HL-60 (cell line): ENCODE data around the gene RSPH6A.

Source experiments
- GABPA ChIP-seq: IDR thresholded peaks from 2 replicates; pipeline ENCODE4 v1.6.1; 2012; ENCODE audit warnings: low read depth
- POLR2AphosphoS5 ChIP-seq: IDR thresholded peaks from 2 replicates; pipeline ENCODE4 v1.6.1; 2012; ENCODE audit warnings: low read depth
- TF ChIP-seq, protein P1 (sequence below): IDR thresholded peaks from one replicate; pipeline ENCODE4 v1.5.1; 2011; ENCODE audit warnings: low read length, control low read depth, inconsistent platforms; ENCODE audit not compliant: insufficient read depth
- TF ChIP-seq, protein P2 (sequence below): IDR thresholded peaks from 2 replicates; pipeline ENCODE4 v1.6.1; 2012; ENCODE audit warnings: low read depth; ENCODE audit not compliant: insufficient replicate concordance

DNA sequence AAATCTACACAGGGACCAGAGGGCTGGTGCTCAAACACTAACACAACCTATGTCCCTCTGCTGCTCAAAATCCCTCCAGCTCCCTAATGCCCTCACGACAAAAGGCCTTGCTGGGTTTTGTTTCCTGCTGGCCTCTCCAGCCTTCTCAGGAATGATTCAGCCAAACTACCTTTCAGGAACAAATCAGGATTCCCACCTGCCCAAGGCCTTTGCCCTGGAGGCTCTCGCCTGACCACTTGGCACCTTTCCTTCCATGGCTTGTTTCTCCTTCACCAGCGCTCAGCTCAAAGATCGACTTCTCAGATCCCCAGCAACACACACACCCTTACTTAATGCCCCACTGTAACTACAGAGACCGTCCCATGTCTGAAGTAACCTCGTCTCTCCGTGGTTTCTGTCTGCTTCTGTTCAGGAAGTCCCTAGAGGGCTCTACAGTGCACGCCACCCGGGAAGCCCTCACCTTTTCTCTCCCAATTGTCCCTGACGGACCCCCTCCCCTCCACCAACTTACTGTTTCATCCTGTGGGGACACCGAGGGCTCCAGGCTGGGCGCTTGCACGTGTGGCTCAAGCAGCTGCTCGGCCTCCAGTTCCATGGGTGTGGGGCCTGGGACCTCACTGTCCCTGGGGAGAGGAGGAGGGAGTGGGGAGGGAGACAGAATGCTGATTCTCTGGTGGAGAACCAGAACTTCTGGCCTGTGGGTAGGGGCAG is 42.8 kb downstream of the RSPH6A start:
- TF ChIP-seq POLR2AphosphoS5 (no peak), GABPA (no peak)
- TF ChIP-seq, protein P1, sequence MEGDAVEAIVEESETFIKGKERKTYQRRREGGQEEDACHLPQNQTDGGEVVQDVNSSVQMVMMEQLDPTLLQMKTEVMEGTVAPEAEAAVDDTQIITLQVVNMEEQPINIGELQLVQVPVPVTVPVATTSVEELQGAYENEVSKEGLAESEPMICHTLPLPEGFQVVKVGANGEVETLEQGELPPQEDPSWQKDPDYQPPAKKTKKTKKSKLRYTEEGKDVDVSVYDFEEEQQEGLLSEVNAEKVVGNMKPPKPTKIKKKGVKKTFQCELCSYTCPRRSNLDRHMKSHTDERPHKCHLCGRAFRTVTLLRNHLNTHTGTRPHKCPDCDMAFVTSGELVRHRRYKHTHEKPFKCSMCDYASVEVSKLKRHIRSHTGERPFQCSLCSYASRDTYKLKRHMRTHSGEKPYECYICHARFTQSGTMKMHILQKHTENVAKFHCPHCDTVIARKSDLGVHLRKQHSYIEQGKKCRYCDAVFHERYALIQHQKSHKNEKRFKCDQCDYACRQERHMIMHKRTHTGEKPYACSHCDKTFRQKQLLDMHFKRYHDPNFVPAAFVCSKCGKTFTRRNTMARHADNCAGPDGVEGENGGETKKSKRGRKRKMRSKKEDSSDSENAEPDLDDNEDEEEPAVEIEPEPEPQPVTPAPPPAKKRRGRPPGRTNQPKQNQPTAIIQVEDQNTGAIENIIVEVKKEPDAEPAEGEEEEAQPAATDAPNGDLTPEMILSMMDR = no peak
- TF ChIP-seq, protein P2, sequence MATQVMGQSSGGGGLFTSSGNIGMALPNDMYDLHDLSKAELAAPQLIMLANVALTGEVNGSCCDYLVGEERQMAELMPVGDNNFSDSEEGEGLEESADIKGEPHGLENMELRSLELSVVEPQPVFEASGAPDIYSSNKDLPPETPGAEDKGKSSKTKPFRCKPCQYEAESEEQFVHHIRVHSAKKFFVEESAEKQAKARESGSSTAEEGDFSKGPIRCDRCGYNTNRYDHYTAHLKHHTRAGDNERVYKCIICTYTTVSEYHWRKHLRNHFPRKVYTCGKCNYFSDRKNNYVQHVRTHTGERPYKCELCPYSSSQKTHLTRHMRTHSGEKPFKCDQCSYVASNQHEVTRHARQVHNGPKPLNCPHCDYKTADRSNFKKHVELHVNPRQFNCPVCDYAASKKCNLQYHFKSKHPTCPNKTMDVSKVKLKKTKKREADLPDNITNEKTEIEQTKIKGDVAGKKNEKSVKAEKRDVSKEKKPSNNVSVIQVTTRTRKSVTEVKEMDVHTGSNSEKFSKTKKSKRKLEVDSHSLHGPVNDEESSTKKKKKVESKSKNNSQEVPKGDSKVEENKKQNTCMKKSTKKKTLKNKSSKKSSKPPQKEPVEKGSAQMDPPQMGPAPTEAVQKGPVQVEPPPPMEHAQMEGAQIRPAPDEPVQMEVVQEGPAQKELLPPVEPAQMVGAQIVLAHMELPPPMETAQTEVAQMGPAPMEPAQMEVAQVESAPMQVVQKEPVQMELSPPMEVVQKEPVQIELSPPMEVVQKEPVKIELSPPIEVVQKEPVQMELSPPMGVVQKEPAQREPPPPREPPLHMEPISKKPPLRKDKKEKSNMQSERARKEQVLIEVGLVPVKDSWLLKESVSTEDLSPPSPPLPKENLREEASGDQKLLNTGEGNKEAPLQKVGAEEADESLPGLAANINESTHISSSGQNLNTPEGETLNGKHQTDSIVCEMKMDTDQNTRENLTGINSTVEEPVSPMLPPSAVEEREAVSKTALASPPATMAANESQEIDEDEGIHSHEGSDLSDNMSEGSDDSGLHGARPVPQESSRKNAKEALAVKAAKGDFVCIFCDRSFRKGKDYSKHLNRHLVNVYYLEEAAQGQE = no peak
